GM21360 (cell line): Measurements from ENCODE around the gene CKAP4.

Source experiments
- ATAC-seq: cut with Tn5 transposase; IDR thresholded peaks from one replicate; pipeline ENCODE4 v1.9.1; 2021; ENCODE audit warnings: mild to moderate bottlenecking, moderate library complexity; ENCODE audit not compliant: unreplicated experiment

The CKAP4 gene

GRCh38 chr12:106243620-106244019 lies 4.2 kb downstream of the CKAP4 start:
- no peak for ATAC-seq

- ATAC-seq = no peak
Measured at GRCh38 chr12:106240821-106241220, 7.0 kb downstream of the CKAP4 start.

GRCh38 chr12:106239951-106240335 lies 7.9 kb downstream of the CKAP4 start:
- no peak for ATAC-seq

- ATAC-seq = no peak
Measured at GRCh38 chr12:106239241-106239950, 8.4 kb downstream of the CKAP4 start.

GRCh38 chr12:106238146-106238545 lies 9.7 kb downstream of the CKAP4 start:
- no peak for ATAC-seq

GRCh38 chr12:106235770-106236169 lies 12.1 kb downstream of the CKAP4 start:
- no peak for ATAC-seq

GRCh38 chr12:106234449-106234848 lies 13.4 kb downstream of the CKAP4 start:
- ATAC-seq = no peak

GRCh38 chr12:106233011-106233410 lies 14.8 kb downstream of the CKAP4 start:
- no peak for ATAC-seq

- no peak for ATAC-seq
Measured at GRCh38 chr12:106229036-106229591, 18.7 kb downstream of the CKAP4 start.

GRCh38 chr12:106228320-106228710 lies 19.5 kb downstream of the CKAP4 start:
- ATAC-seq = no peak

- no peak for ATAC-seq
Measured at GRCh38 chr12:106227641-106228319, 20.0 kb downstream of the CKAP4 start.

GRCh38 chr12:106226884-106227640 lies 20.8 kb downstream of the CKAP4 start:
- ATAC-seq = no peak

- no peak for ATAC-seq
Measured at GRCh38 chr12:106224355-106224706, 23.5 kb downstream of the CKAP4 start.

- peak; percentile 56 for ATAC-seq
Measured at GRCh38 chr12:106223485-106224354, 24.1 kb downstream of the CKAP4 start.

GRCh38 chr12:106220536-106220935 lies 27.3 kb downstream of the CKAP4 start:
- no peak for ATAC-seq

GRCh38 chr12:106219043-106219442 lies 28.8 kb downstream of the CKAP4 start:
- ATAC-seq = no peak

GRCh38 chr12:106217706-106218105 lies 30.1 kb downstream of the CKAP4 start:
- no peak for ATAC-seq

GRCh38 chr12:106214571-106214970 lies 33.2 kb downstream of the CKAP4 start:
- ATAC-seq = no peak

GRCh38 chr12:106213662-106214061 lies 34.2 kb downstream of the CKAP4 start:
- no peak for ATAC-seq

GRCh38 chr12:106211973-106212372 lies 35.8 kb downstream of the CKAP4 start:
- ATAC-seq = no peak
